Measurements from ENCODE around the gene SKAP1.
"Not testable (repeated sequence)": the region's sequence is repeated elsewhere in the genome, so short reads cannot be mapped to it uniquely, and the experiment has no call there.

- not testable (repeated sequence) for TF ChIP-seq POLR2A (IDR thresholded peaks at IDR 0.05); CTCF (IDR thresholded peaks at IDR 0.05); POLR2AphosphoS5 (IDR thresholded peaks at IDR 0.05); EP300 (IDR thresholded peaks at IDR 0.05; ENCODE audit: low read depth)
Observed at GRCh38 chr17:48422060-48422459, 8.0 kb downstream of the SKAP1 start.
